SH-SY5Y (cell line): Measurements from ENCODE around the gene OSBPL1A.

Experiments
- GATA2 ChIP-seq: IDR thresholded peaks from 2 replicates; pipeline ENCODE4 v1.6.1; 2011; ENCODE audit warnings: mild to moderate bottlenecking, low read depth, low read length
- GATA3 ChIP-seq: IDR thresholded peaks from 2 replicates; pipeline ENCODE4 v1.6.1; 2011; ENCODE audit warnings: low read depth, mild to moderate bottlenecking, low read length, moderate library complexity

DNA sequence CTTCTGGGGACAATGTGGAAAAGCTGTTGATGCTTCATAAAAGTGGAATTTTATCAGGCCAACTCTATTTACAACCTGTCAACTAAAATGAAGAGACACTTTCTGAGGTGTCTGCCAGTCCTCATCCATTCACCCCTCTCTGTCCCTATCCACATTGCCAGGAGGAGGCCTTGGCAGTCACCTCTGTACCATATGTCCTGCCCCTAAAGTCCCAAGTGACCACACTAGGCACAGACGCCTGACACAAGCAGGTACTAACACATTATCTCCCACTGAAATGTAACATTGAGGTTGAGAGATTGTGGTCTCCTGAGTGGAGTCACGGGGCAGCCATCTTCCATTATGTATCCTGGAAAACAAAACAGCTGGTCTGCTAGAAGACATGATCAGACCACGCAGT is 71.4 kb downstream of the OSBPL1A start:
- TF ChIP-seq GATA2 (no peak), GATA3 (no peak)
